A549 (cell line): ENCODE results near the gene TUFM. TPM values are rescaled to one million over a fixed set of nuclear protein-coding genes. Genes with fewer than 3 reads are reported as not detected.

Source experiments
- ATAC-seq, 2 experiments: fragments of 200-7000 bp in 1 of 2; fragments of >200 bp in 1 of 2; cut with Nextera tagmentation in 1 of 2; cut with Tn5 transposase in 1 of 2; 3 replicates each; pipeline versions ENCODE4 v1.8.0 to v1.9.1; 2018 to 2020; ENCODE audit warnings: mild to moderate bottlenecking in 1 of 2, moderate library complexity in 1 of 2
- CTCF ChIA-PET: fragments of 300-600 bp; sonication (Branson Sonifier 250); formaldehyde crosslinking; extraction: SDS; loops from one replicate; lab custom pipeline; 2021; ENCODE audit warnings: antibody characterized with exemption, inconsistent platforms; lab: Yijun Ruan, JAX
- POLR2A ChIA-PET: fragments of 350-600 bp; formaldehyde crosslinking; extraction: SDS; loops from one replicate; lab custom pipeline; 2021; ENCODE audit warnings: antibody characterized with exemption, inconsistent platforms; lab: Yijun Ruan, JAX
- DNase-seq, 2 experiments: peaks; one replicate each; pipeline versions ENCODE4 v3.0.0 to v3.0.0-alpha.2; 2011 to 2016; ENCODE audit warnings: low read depth in 1 of 2, low spot score in 1 of 2
- FAIRE-seq: peaks from 2 replicates; lab custom pipeline; 2011; peaks lifted over from hg19 to GRCh38; lab: Jason Lieb, UNC
- H3K27ac ChIP-seq, 2 experiments: fragments of >200 bp; sonication (Bioruptor Twin); formaldehyde crosslinking; 3 replicates each; pipeline ENCODE4 v1.5.1; 2016 to 2017
- H3K4me1 ChIP-seq: fragments of >200 bp; sonication (Bioruptor Twin); formaldehyde crosslinking; 3 replicates; pipeline ENCODE4 v1.6.1; 2016
- H3K4me2 ChIP-seq: fragments of >200 bp; sonication (Bioruptor Twin); formaldehyde crosslinking; 3 replicates; pipeline ENCODE4 v1.6.1; 2016
- H3K4me3 ChIP-seq: fragments of >200 bp; sonication (Bioruptor Twin); formaldehyde crosslinking; 3 replicates; pipeline ENCODE4 v1.5.1; 2016
- H3K9me3 ChIP-seq: fragments of >200 bp; sonication (Bioruptor Twin); formaldehyde crosslinking; 3 replicates; pipeline ENCODE4 v1.6.1; 2016
- BHLHE40 ChIP-seq: IDR thresholded peaks from 2 replicates; pipeline ENCODE4 v1.6.1; 2012; ENCODE audit warnings: low read depth, low read length, inconsistent platforms
- CBX2 ChIP-seq: fragments of 200-600 bp; sonication (generic); IDR thresholded peaks from 2 replicates; pipeline ENCODE4 v1.6.1; 2016; ENCODE audit warnings: low read depth, mild to moderate bottlenecking, borderline replicate concordance
- CEBPB ChIP-seq, 2 experiments: fragments of >200 bp in 1 of 2; sonication (Bioruptor Twin) in 1 of 2; formaldehyde crosslinking in 1 of 2; IDR thresholded peaks; 2 replicates each; pipeline ENCODE4 v1.6.1; 2012 to 2016
- CHD2 ChIP-seq: fragments of 150-350 bp; IDR thresholded peaks from 2 replicates; pipeline ENCODE4 v1.6.1; 2014; ENCODE audit warnings: low read length; ENCODE audit not compliant: partially characterized antibody
- EHMT2 ChIP-seq: fragments of 200-600 bp; sonication (generic); IDR thresholded peaks from 2 replicates; pipeline ENCODE4 v1.6.1; 2016; ENCODE audit warnings: antibody characterized with exemption, low read depth, mild to moderate bottlenecking, moderate library complexity
- ESRRA ChIP-seq: fragments of 150-350 bp; IDR thresholded peaks from 2 replicates; pipeline ENCODE4 v1.6.1; 2014; ENCODE audit warnings: mild to moderate bottlenecking, low read length, borderline replicate concordance
- FOSL2 ChIP-seq, 2 experiments: fragments of 450-650 bp in 1 of 2; fragments of >200 bp in 1 of 2; sonication (Bioruptor Twin) in 1 of 2; formaldehyde crosslinking; IDR thresholded peaks; 2 replicates each; pipeline versions ENCODE4 v1.5.0 to v1.6.1; 2016 to 2020; ENCODE audit warnings: mild to moderate bottlenecking in 1 of 2, moderate library complexity in 1 of 2
- FOXS1 ChIP-seq: fragments of 250-450 bp; sonication (Bioruptor Pico); IDR thresholded peaks from 2 replicates; pipeline ENCODE4 v1.5.0; 2020; ENCODE audit warnings: mild to moderate bottlenecking, moderate library complexity
- GATA3 ChIP-seq: IDR thresholded peaks from 2 replicates; pipeline ENCODE4 v1.6.1; 2012; ENCODE audit warnings: borderline replicate concordance
- HDAC2 ChIP-seq: fragments of 200-600 bp; sonication (generic); IDR thresholded peaks from 2 replicates; pipeline ENCODE4 v1.6.1; 2016
- HEYL ChIP-seq: fragments of 250-450 bp; sonication (Bioruptor Pico); IDR thresholded peaks from 2 replicates; pipeline ENCODE4 v1.8.0; 2021; ENCODE audit warnings: mild to moderate bottlenecking, moderate library complexity
- HOXB5 ChIP-seq: fragments of 250-450 bp; sonication (Bioruptor Pico); IDR thresholded peaks from 2 replicates; pipeline ENCODE4 v1.5.0; 2020; ENCODE audit warnings: mild to moderate bottlenecking, moderate library complexity
- JUNB ChIP-seq: fragments of >200 bp; sonication (Bioruptor Twin); formaldehyde crosslinking; IDR thresholded peaks from 2 replicates; pipeline ENCODE4 v1.6.1; 2016
- KDM1A ChIP-seq: fragments of 200-600 bp; sonication (generic); IDR thresholded peaks from 2 replicates; pipeline ENCODE4 v1.6.1; 2016; ENCODE audit warnings: low read depth, mild to moderate bottlenecking
- MAZ ChIP-seq: fragments of 150-350 bp; IDR thresholded peaks from 2 replicates; pipeline ENCODE4 v1.6.1; 2014; ENCODE audit warnings: antibody characterized with exemption, low read depth, low read length, borderline replicate concordance
- NPAS2 ChIP-seq: fragments of 250-450 bp; sonication (Bioruptor Pico); IDR thresholded peaks from 2 replicates; pipeline ENCODE4 v1.8.0; 2022; ENCODE audit warnings: mild to moderate bottlenecking, moderate library complexity, borderline replicate concordance
- POLR2A ChIP-seq: IDR thresholded peaks from 2 replicates; pipeline ENCODE4 v1.6.1; 2012; ENCODE audit warnings: mild to moderate bottlenecking, low read length
- POLR2AphosphoS2 ChIP-seq: conservative IDR thresholded peaks from 2 replicates; pipeline ENCODE4 v1.6.1; 2012; ENCODE audit warnings: low read length, improper control_type of control experiment, inconsistent platforms
- RFX5 ChIP-seq: fragments of 450-650 bp; IDR thresholded peaks from 2 replicates; pipeline ENCODE4 v1.7.1; 2014; ENCODE audit warnings: antibody characterized with exemption, mild to moderate bottlenecking, moderate library complexity
- TP53 ChIP-seq: fragments of 250-450 bp; sonication (Bioruptor Pico); IDR thresholded peaks from 2 replicates; pipeline ENCODE4 v1.5.0; 2021; ENCODE audit warnings: mild to moderate bottlenecking, moderate library complexity
- ZSCAN20 ChIP-seq: fragments of 250-450 bp; sonication (Bioruptor Pico); IDR thresholded peaks from 2 replicates; pipeline ENCODE4 v1.8.0; 2022; ENCODE audit warnings: mild to moderate bottlenecking, moderate library complexity
- WGBS: methylation state at CpG from one replicate; pipeline ENCODE4 v1.1.6; 2017; ENCODE audit errors: missing lambda C conversion rate; 5-methylcytosine and 5-hydroxymethylcytosine counted together
- polyA plus RNA-seq, 4 experiments: library from polyadenylated mRNA; depleted of rRNA in 3 of 4; stranded (reverse); fragments of >200 nt; fragmentation: RNase III in 1 of 4; extraction: RNeasy Plus Mini Kit Qiagen cat#74134 plus additional on column Dnase treatment in 1 of 4; gene quantifications; 2 replicates in 3 of 4; 3 replicates in 1 of 4; pipeline ENCODE4 v1.2.3, GENCODE V29; 2011 to 2017
- TF ChIP-seq, protein P1 (sequence below): IDR thresholded peaks from 2 replicates; pipeline ENCODE4 v1.6.1; 2012
- TF ChIP-seq, protein P2 (sequence below): fragments of >200 bp; sonication (Bioruptor Twin); formaldehyde crosslinking; IDR thresholded peaks from 3 replicates; pipeline ENCODE4 v1.5.1; 2016
- TF ChIP-seq, protein P3 (sequence below): fragments of >200 bp; sonication (Bioruptor Twin); formaldehyde crosslinking; IDR thresholded peaks from 3 replicates; pipeline ENCODE4 v1.6.1; 2016
- TF ChIP-seq, protein P4 (sequence below): fragments of >200 bp; sonication (Bioruptor Twin); formaldehyde crosslinking; IDR thresholded peaks from 2 replicates; pipeline ENCODE4 v1.6.1; 2016

TUFM gene
- polyA plus RNA-seq, 2 of the 4 experiments (the other 2 are of a cell fraction): 159 to 260 TPM

DNA sequence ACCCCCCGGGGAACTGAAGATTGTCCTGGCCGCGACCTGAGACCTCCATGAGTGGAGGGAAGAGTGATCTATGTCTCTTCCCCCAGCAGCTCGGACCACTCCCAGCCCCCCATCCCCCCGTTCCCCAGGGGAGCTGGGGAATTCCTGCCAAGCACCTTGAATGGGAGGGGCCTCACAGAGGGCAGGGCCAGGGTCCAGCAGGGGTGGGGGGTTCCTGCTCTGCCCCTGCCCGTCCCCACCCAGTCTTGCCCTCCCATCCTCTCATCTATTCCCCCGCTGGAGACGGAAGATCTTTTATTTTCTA lies 9.4 kb downstream of the TUFM start:
- CTCF ChIA-PET: interaction anchor here (1.0 to 2.0 kb wide), 5 partner anchors 9 to 114 kb away, joined by 3 to 8 read pairs (median 5); partner anchors contain the start of genes ATXN2L, NFATC2IP and TUFM
- Histone ChIP-seq H3K4me1 (peaks cover 5% of the 10 kb centered on the region; the same call in 1 of the 3 replicates), H3K27ac (no peak overlapping the region), H3K4me3 (no peak overlapping the region), H3K4me2 (no peak overlapping the region), H3K9me3 (no peaks in the 10 kb centered on the region)
- no peak for FAIRE-seq
- DNase-seq: no peak
- POLR2A ChIA-PET: interaction anchor here (1.1 to 1.4 kb wide), 3 partner anchors 9 to 14 kb away, joined by 3 to 5 read pairs (median 3); partner anchors contain the start of genes ATXN2L and TUFM
- 97% methylated on average over 6 of the region's 8 CpGs for WGBS
- TF ChIP-seq JUNB: no peak
- no peak for TF ChIP-seq FOSL2 (IDR thresholded peaks at IDR 0.05)
- TF ChIP-seq FOSL2 (CRISPR knock-in tag; IDR thresholded peaks at IDR 0.05): no peak
- no peak for TF ChIP-seq ESRRA
- no peak for TF ChIP-seq FOXS1
- TF ChIP-seq RFX5: no peak
- TF ChIP-seq, protein P1, sequence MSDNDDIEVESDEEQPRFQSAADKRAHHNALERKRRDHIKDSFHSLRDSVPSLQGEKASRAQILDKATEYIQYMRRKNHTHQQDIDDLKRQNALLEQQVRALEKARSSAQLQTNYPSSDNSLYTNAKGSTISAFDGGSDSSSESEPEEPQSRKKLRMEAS: no peak
- no peak for TF ChIP-seq CHD2
- TF ChIP-seq KDM1A: no peak
- TF ChIP-seq BHLHE40: no peak
- no peak for TF ChIP-seq HOXB5 (CRISPR knock-in tag)
- no peak for TF ChIP-seq TP53 (CRISPR knock-in tag)
- no peak for TF ChIP-seq HDAC2
- TF ChIP-seq CBX2: no peak
- TF ChIP-seq EHMT2: no peak
- TF ChIP-seq, protein P2, sequence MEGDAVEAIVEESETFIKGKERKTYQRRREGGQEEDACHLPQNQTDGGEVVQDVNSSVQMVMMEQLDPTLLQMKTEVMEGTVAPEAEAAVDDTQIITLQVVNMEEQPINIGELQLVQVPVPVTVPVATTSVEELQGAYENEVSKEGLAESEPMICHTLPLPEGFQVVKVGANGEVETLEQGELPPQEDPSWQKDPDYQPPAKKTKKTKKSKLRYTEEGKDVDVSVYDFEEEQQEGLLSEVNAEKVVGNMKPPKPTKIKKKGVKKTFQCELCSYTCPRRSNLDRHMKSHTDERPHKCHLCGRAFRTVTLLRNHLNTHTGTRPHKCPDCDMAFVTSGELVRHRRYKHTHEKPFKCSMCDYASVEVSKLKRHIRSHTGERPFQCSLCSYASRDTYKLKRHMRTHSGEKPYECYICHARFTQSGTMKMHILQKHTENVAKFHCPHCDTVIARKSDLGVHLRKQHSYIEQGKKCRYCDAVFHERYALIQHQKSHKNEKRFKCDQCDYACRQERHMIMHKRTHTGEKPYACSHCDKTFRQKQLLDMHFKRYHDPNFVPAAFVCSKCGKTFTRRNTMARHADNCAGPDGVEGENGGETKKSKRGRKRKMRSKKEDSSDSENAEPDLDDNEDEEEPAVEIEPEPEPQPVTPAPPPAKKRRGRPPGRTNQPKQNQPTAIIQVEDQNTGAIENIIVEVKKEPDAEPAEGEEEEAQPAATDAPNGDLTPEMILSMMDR: no peak
- no peak for TF ChIP-seq GATA3
- no peak for ATAC-seq

DNA sequence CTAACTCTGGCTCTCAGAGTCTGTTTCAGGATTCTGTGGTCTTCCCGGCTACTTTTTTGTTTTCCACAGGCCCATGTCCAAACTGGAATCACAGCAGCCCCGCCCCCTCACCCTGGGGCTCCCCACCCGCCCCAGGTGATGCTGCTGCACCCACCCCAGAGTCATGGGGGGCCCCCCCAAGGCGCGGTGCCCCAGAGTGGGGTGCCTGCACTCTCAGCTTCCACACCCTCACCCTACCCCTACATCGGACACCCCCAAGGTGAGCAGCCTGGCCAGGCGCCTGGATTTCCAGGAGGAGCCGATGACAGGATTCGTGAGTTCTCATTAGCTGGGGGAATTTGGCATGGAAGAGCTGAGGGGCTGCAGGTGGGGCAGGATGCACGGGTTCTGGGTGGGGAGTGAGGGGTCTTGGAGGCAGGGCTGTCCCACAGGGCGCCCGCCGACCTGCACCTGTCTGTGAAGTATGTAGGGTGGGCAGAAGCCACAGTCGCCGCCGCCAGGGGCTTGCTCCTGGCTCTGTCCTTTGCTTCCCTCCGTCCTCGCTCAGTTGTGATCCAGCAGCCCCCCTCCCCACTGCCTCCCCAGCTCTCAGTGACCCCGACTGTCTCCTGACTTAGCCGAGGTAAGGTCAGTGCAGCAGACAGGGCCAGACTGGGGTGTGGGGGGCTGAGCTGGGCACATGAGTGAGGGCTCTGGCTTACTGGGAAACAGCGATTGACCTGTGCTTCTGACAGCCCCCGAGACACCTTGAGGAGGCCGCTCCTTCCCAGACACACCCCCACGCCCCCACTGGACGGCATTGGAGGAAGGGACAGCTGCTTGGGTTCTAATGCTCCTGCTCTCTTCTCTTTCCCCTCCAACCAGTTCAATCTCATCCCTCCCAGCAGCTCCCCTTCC lies 10.0 kb downstream of the TUFM start:
- TF ChIP-seq CEBPB (IDR thresholded peaks at IDR 0.05) (no peak), POLR2A (no peak), HEYL (CRISPR knock-in tag) (no peak), POLR2AphosphoS2 (no peak), NPAS2 (CRISPR knock-in tag) (no peak), MAZ (no peak), ZSCAN20 (CRISPR knock-in tag) (no peak)
- TF ChIP-seq, protein P3, sequence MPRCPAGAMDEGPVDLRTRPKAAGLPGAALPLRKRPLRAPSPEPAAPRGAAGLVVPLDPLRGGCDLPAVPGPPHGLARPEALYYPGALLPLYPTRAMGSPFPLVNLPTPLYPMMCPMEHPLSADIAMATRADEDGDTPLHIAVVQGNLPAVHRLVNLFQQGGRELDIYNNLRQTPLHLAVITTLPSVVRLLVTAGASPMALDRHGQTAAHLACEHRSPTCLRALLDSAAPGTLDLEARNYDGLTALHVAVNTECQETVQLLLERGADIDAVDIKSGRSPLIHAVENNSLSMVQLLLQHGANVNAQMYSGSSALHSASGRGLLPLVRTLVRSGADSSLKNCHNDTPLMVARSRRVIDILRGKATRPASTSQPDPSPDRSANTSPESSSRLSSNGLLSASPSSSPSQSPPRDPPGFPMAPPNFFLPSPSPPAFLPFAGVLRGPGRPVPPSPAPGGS: no peak
- TF ChIP-seq, protein P1: no peak
- TF ChIP-seq, protein P4, sequence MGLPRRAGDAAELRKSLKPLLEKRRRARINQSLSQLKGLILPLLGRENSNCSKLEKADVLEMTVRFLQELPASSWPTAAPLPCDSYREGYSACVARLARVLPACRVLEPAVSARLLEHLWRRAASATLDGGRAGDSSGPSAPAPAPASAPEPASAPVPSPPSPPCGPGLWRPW: no peak
- Histone ChIP-seq H3K9me3 (no peaks in the 10 kb centered on the region), H3K27ac (no peak overlapping the region), H3K4me2 (no peak overlapping the region), H3K4me1 (peaks cover 5% of the 10 kb centered on the region; the same call in 1 of the 3 replicates), H3K4me3 (no peak overlapping the region)
- FAIRE-seq: no peak
- WGBS: 95% methylated on average over 15 of the region's 25 CpGs
- CTCF ChIA-PET: interaction anchor here (1.0 to 2.0 kb wide), 5 partner anchors 8 to 115 kb away, joined by 3 to 8 read pairs (median 5); partner anchors contain the start of genes ATXN2L, NFATC2IP and TUFM
- POLR2A ChIA-PET: interaction anchor here (1.1 to 1.4 kb wide), 3 partner anchors 9 to 13 kb away, joined by 3 to 5 read pairs (median 3); partner anchors contain the start of genes ATXN2L and TUFM
- no peak for DNase-seq
- no peak for ATAC-seq
